CD4-positive, alpha-beta T cell treated with Interleukin-15 for 1 hour (primary cell): ENCODE results near the gene ZNF521.
"Not testable (repeated sequence)": the region's sequence is repeated elsewhere in the genome, so short reads cannot be mapped to it uniquely, and the experiment has no call there.

Source experiments
- DNase-seq: peaks from one replicate; pipeline ENCODE4 v3.0.0-alpha.2; 2020

The ZNF521 gene

GRCh38 chr18:25288340-25288938 is 63.5 kb downstream of the ZNF521 start:
- no peak for DNase-seq

GRCh38 chr18:25287106-25287505 is 64.9 kb downstream of the ZNF521 start:
- DNase-seq = no peak

- no peak for DNase-seq
These were observed 67.0 kb downstream of the ZNF521 start for GRCh38 chr18:25284861-25285550.

GRCh38 chr18:25284281-25284680 is 67.7 kb downstream of the ZNF521 start:
- no peak for DNase-seq

GRCh38 chr18:25283781-25284180 is 68.2 kb downstream of the ZNF521 start:
- no peak for DNase-seq

GRCh38 chr18:25282896-25283703 is 68.9 kb downstream of the ZNF521 start:
- DNase-seq = no peak

- no peak for DNase-seq
These were observed 69.7 kb downstream of the ZNF521 start for GRCh38 chr18:25282282-25282681.

GRCh38 chr18:25281556-25281955 is 70.4 kb downstream of the ZNF521 start:
- no peak for DNase-seq

- DNase-seq = no peak
These were observed 72.0 kb downstream of the ZNF521 start for GRCh38 chr18:25279961-25280360.

GRCh38 chr18:25279556-25279955 is 72.4 kb downstream of the ZNF521 start:
- DNase-seq = no peak

GRCh38 chr18:25279133-25279532 is 72.8 kb downstream of the ZNF521 start:
- DNase-seq = no peak

- DNase-seq = no peak
These were observed 73.6 kb downstream of the ZNF521 start for GRCh38 chr18:25278394-25278793.

GRCh38 chr18:25275412-25276001 is 76.5 kb downstream of the ZNF521 start:
- no peak for DNase-seq

GRCh38 chr18:25274926-25275325 is 77.0 kb downstream of the ZNF521 start:
- DNase-seq = no peak

- DNase-seq = not testable (repeated sequence)
These were observed 84.9 kb downstream of the ZNF521 start for GRCh38 chr18:25266931-25267527.

GRCh38 chr18:25262920-25263319 is 89.0 kb downstream of the ZNF521 start:
- DNase-seq = no peak

- no peak for DNase-seq
These were observed 90.2 kb downstream of the ZNF521 start for GRCh38 chr18:25261768-25262167.

- DNase-seq = no peak
These were observed 95.5 kb downstream of the ZNF521 start for GRCh38 chr18:25256439-25256838.

- no peak for DNase-seq
These were observed 98.2 kb downstream of the ZNF521 start for GRCh38 chr18:25253779-25254178.

GRCh38 chr18:25253136-25253535 is 98.8 kb downstream of the ZNF521 start:
- no peak for DNase-seq

- DNase-seq = no peak
These were observed 100.9 kb downstream of the ZNF521 start for GRCh38 chr18:25251068-25251467.

- DNase-seq = no peak
These were observed 101.5 kb downstream of the ZNF521 start for GRCh38 chr18:25250474-25250851.

- DNase-seq = no peak
These were observed 103.2 kb downstream of the ZNF521 start for GRCh38 chr18:25248755-25249154.
